Measurements from ENCODE around the gene C10orf143. TPM values are rescaled to one million over a fixed set of nuclear protein-coding genes. Genes with fewer than 3 reads are reported as not detected.

Gene C10orf143
- total RNA-seq, 4 donors from 2014 or later = 2.4 to 22.1 (median 7.7) TPM; not detected in 1

- Histone ChIP-seq H3K36me3 (no peaks in the 10 kb centered on the region), H3K4me1 (no peaks in the 10 kb centered on the region), H3K27ac (no peak overlapping the region), H3K4me3 (no peak overlapping the region), H3K9me3 (no peaks in the 10 kb centered on the region), H3K27me3 (no peaks in the 10 kb centered on the region)
- TF ChIP-seq CTCF (IDR thresholded peaks at IDR 0.05) = no peak
- intact Hi-C loops (cut with DNase I; ENCODE audit: low total_unique reads) = no loop called here
- no peak for DNase-seq
These were observed 82.7 kb downstream of the C10orf143 start for GRCh38 chr10:130027716-130028464.

- H3K4me3 ChIP-seq = no peak overlapping the region
- no peaks in the 10 kb centered on the region for H3K36me3 ChIP-seq
- H3K9me3 ChIP-seq = no peaks in the 10 kb centered on the region
- TF ChIP-seq POLR2A (IDR thresholded peaks at IDR 0.05) = no peak
- no peak for TF ChIP-seq CTCF (IDR thresholded peaks at IDR 0.05)
- no peaks in the 10 kb centered on the region for H3K4me1 ChIP-seq
- H3K27ac ChIP-seq = no peak overlapping the region
- intact Hi-C loops (cut with DNase I; ENCODE audit: low total_unique reads) = no loop called here
- no peak for DNase-seq
- no peaks in the 10 kb centered on the region for H3K27me3 ChIP-seq
These were observed 83.8 kb downstream of the C10orf143 start for GRCh38 chr10:130026670-130027456.

GRCh38 chr10:130025811-130026485, 84.7 kb downstream of the C10orf143 start:
- Histone ChIP-seq H3K4me3 (no peak overlapping the region), H3K27me3 (no peaks in the 10 kb centered on the region), H3K9me3 (no peaks in the 10 kb centered on the region), H3K36me3 (no peaks in the 10 kb centered on the region), H3K27ac (no peak overlapping the region), H3K4me1 (no peaks in the 10 kb centered on the region)
- DNase-seq = no peak
- intact Hi-C loops (cut with DNase I; ENCODE audit: low total_unique reads) = no loop called here
- TF ChIP-seq CTCF (IDR thresholded peaks at IDR 0.05) = no peak
- no peak for TF ChIP-seq POLR2A (IDR thresholded peaks at IDR 0.05)

- Histone ChIP-seq H3K27me3 (no peaks in the 10 kb centered on the region), H3K27ac (no peak overlapping the region), H3K36me3 (no peaks in the 10 kb centered on the region), H3K9me3 (no peaks in the 10 kb centered on the region), H3K4me3 (no peak overlapping the region), H3K4me1 (no peaks in the 10 kb centered on the region)
- intact Hi-C loops (cut with DNase I; ENCODE audit: low total_unique reads) = no loop called here
- DNase-seq = no peak
- TF ChIP-seq CTCF (IDR thresholded peaks at IDR 0.05) (no peak), POLR2A (IDR thresholded peaks at IDR 0.05) (no peak)
These were observed 85.3 kb downstream of the C10orf143 start for GRCh38 chr10:130025326-130025725.

All from uterus (tissue), 4 donors.